Endothelial cell of umbilical vein (primary cell): Measurements from ENCODE around the gene PRIM2.
"Not testable (repeated sequence)": the region's sequence is repeated elsewhere in the genome, so short reads cannot be mapped to it uniquely, and the experiment has no call there.

Source experiments
- POLR2AphosphoS5 ChIP-seq: IDR thresholded peaks from 2 replicates; pipeline ENCODE4 v1.6.1; 2012; ENCODE audit warnings: low read depth, mild to moderate bottlenecking, control low read depth, low read length, moderate library complexity; ENCODE audit not compliant: insufficient read depth
- TF ChIP-seq, protein P1 (sequence below), 2 donors: IDR thresholded peaks; 1 replicate in 1 of 2; 2 replicates in 1 of 2; pipeline ENCODE4 v1.5.1; 2011; ENCODE audit warnings: low read length in 2 of 2, mild to moderate bottlenecking in 2 of 2, moderate library complexity in 2 of 2, control low read depth in 1 of 2, inconsistent platforms in 1 of 2, low read depth in 1 of 2; ENCODE audit not compliant: insufficient read depth in 1 of 2; ENCODE audit errors: extremely low read depth in 1 of 2
- TF ChIP-seq, protein P2 (sequence below): IDR thresholded peaks from 2 replicates; pipeline ENCODE4 v1.6.1; 2011; ENCODE audit not compliant: insufficient read depth, insufficient read length

GRCh38 chr6:57440735-57441134 is 123.3 kb downstream of the PRIM2 start:
- TF ChIP-seq, protein P1, sequence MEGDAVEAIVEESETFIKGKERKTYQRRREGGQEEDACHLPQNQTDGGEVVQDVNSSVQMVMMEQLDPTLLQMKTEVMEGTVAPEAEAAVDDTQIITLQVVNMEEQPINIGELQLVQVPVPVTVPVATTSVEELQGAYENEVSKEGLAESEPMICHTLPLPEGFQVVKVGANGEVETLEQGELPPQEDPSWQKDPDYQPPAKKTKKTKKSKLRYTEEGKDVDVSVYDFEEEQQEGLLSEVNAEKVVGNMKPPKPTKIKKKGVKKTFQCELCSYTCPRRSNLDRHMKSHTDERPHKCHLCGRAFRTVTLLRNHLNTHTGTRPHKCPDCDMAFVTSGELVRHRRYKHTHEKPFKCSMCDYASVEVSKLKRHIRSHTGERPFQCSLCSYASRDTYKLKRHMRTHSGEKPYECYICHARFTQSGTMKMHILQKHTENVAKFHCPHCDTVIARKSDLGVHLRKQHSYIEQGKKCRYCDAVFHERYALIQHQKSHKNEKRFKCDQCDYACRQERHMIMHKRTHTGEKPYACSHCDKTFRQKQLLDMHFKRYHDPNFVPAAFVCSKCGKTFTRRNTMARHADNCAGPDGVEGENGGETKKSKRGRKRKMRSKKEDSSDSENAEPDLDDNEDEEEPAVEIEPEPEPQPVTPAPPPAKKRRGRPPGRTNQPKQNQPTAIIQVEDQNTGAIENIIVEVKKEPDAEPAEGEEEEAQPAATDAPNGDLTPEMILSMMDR (IDR thresholded peaks at IDR 0.05; ENCODE audit: extremely low read depth in 1 of 2, insufficient read depth in 1 of 2, low read depth in 1 of 2, low read length in 2 of 2): not testable (repeated sequence)
- not testable (repeated sequence) for TF ChIP-seq POLR2AphosphoS5
- TF ChIP-seq, protein P2, sequence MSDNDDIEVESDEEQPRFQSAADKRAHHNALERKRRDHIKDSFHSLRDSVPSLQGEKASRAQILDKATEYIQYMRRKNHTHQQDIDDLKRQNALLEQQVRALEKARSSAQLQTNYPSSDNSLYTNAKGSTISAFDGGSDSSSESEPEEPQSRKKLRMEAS: not testable (repeated sequence)
